Measurements from ENCODE around the gene DYNLL2.
"Not testable (repeated sequence)": the region's sequence is repeated elsewhere in the genome, so short reads cannot be mapped to it uniquely, and the experiment has no call there.

GRCh38 chr17:58073266-58073665 is 10.0 kb upstream of the DYNLL2 start:
- TF ChIP-seq CTCF (conservative IDR thresholded peaks at IDR 0.05; ENCODE audit: low read length); EZH2phosphoT487 (IDR thresholded peaks at IDR 0.05; ENCODE audit: borderline replicate concordance): not testable (repeated sequence)

Data from Loucy (cell line).